Breast epithelium (tissue), 4 donors: ENCODE results near the gene WWC1. TPM values are rescaled to one million over a fixed set of nuclear protein-coding genes. Genes with fewer than 3 reads are reported as not detected.
"Not testable (repeated sequence)": the region's sequence is repeated elsewhere in the genome, so short reads cannot be mapped to it uniquely, and the experiment has no call there.

ENCODE experiments used
- DNase-seq, 2 donors: peaks; one replicate each; pipeline ENCODE4 v3.0.0-alpha.2; 2019; ENCODE audit warnings: low spot score in 2 of 2
- H3K27ac ChIP-seq, 2 donors: fragments of 200-600 bp; sonication (generic) in 1 of 2; one replicate each; pipeline ENCODE4 v1.5.1; 2016 to 2019; ENCODE audit warnings: mild to moderate bottlenecking in 1 of 2
- H3K27me3 ChIP-seq, 2 donors: fragments of 200-600 bp; sonication (generic) in 1 of 2; one replicate each; pipeline versions ENCODE4 v1.5.1 to v1.6.0; 2017 to 2019; ENCODE audit warnings: control low read depth in 1 of 2, mild to moderate bottlenecking in 1 of 2
- H3K36me3 ChIP-seq: fragments of 200-600 bp; one replicate; pipeline ENCODE4 v1.5.1; 2019
- H3K4me1 ChIP-seq, 2 donors: fragments of 200-600 bp; sonication (generic); one replicate each; pipeline ENCODE4 v1.5.1; 2016 to 2019; ENCODE audit warnings: control low read depth in 1 of 2
- H3K4me3 ChIP-seq, 3 donors: fragments of 200-600 bp; sonication (generic); 1 replicate in 2 of 3; 2 replicates in 1 of 3; pipeline ENCODE4 v1.5.1; 2016 to 2019; ENCODE audit warnings: mild to moderate bottlenecking in 3 of 3, moderate library complexity in 2 of 3
- H3K9me3 ChIP-seq, 2 donors: fragments of 200-600 bp; sonication (generic) in 1 of 2; one replicate each; pipeline ENCODE4 v1.5.1; 2016 to 2019; ENCODE audit warnings: control low read depth in 1 of 2
- POLR2A ChIP-seq: fragments of 450-650 bp; IDR thresholded peaks from one replicate; pipeline ENCODE4 v1.6.1; 2016; ENCODE audit warnings: antibody characterized with exemption, mild to moderate bottlenecking, moderate library complexity
- POLR2AphosphoS5 ChIP-seq, 3 donors: sonication (generic); formaldehyde crosslinking; IDR thresholded peaks; one replicate each; pipeline ENCODE4 v1.6.1; 2017; ENCODE audit warnings: antibody characterized with exemption in 3 of 3
- intact Hi-C: fragments of 100-400 bp; cut with DNase I; formaldehyde crosslinking; loops from one replicate; pipeline ENCODE4 v1.15.1; 2023; ENCODE audit warnings: low total_unique reads
- total RNA-seq, 3 donors: library from RNA; depleted of rRNA; stranded (reverse); fragments of >200 nt; gene quantifications; one replicate each; pipeline ENCODE4 v1.1.0, GENCODE V29; 2016
- TF ChIP-seq, protein P1 (sequence below), 3 donors: fragments of 450-650 bp; IDR thresholded peaks; one replicate each; pipeline ENCODE4 v1.5.1; 2016 to 2017; ENCODE audit warnings: antibody characterized with exemption in 3 of 3, mild to moderate bottlenecking in 3 of 3, moderate library complexity in 3 of 3

WWC1 gene
- total RNA-seq, 3 donors from 2014 or later, result 0.96 to 59.9 (median 59.6) TPM

DNA sequence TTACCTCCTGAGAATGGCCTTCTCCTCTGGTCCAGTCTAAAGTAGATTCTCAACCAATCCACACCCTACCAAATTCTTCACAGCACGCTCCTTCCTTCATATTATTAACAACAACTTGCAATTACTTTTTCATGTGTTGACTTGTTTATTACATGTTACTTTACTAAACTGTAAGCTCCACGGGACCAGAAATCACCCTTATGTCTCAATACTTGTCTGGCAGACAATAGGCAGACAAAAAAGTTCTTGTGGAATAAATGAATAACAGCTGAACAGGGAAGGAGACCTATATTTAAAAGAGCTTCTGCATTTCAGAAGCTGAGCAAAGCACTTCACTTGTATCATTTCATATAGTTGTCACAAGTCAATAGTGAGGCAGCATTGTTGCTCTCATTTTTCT lies 5.7 kb upstream of the WWC1 start:
- DNase-seq, result no peak
- Histone ChIP-seq H3K27ac (no peak overlapping the region), H3K36me3 (no peaks in the 10 kb centered on the region), H3K4me1 (no peaks in the 10 kb centered on the region), H3K27me3 (no peaks in the 10 kb centered on the region), H3K4me3 (no peak overlapping the region), H3K9me3 (peaks cover 4 to 9% of the 10 kb centered on the region in 2 donors)
- TF ChIP-seq, protein P1, sequence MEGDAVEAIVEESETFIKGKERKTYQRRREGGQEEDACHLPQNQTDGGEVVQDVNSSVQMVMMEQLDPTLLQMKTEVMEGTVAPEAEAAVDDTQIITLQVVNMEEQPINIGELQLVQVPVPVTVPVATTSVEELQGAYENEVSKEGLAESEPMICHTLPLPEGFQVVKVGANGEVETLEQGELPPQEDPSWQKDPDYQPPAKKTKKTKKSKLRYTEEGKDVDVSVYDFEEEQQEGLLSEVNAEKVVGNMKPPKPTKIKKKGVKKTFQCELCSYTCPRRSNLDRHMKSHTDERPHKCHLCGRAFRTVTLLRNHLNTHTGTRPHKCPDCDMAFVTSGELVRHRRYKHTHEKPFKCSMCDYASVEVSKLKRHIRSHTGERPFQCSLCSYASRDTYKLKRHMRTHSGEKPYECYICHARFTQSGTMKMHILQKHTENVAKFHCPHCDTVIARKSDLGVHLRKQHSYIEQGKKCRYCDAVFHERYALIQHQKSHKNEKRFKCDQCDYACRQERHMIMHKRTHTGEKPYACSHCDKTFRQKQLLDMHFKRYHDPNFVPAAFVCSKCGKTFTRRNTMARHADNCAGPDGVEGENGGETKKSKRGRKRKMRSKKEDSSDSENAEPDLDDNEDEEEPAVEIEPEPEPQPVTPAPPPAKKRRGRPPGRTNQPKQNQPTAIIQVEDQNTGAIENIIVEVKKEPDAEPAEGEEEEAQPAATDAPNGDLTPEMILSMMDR (IDR thresholded peaks at IDR 0.05), result no peak
- TF ChIP-seq POLR2A, result no peak
- TF ChIP-seq POLR2AphosphoS5 (IDR thresholded peaks at IDR 0.05), result no peak
- intact Hi-C loops, result no loop called here

DNA sequence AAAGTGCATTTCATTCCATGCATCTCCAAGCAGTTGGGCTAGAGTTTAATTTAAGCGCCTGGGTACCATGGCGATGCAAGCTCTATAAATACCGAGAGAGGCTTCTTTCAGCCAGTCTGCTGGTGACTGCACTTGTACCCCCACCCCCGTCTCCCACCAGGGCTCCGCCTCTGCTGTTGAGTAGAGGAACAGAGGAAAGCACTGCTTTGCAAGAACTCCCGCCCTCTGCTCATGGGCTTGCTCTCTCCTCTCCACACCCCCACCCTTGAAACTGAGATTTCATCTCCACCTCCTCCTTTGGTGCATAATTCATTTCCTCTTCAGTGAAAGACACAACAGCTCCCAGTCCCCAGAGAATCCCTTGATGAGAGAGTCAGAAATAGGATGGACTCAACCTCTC lies 5.1 kb upstream of the WWC1 start:
- Histone ChIP-seq H3K27me3 (no peaks in the 10 kb centered on the region), H3K4me1 (no peaks in the 10 kb centered on the region), H3K36me3 (no peaks in the 10 kb centered on the region), H3K27ac (no peak overlapping the region), H3K9me3 (peaks cover 4 to 9% of the 10 kb centered on the region in 2 donors), H3K4me3 (no peak overlapping the region)
- TF ChIP-seq, protein P1 (IDR thresholded peaks at IDR 0.05), result no peak
- TF ChIP-seq POLR2AphosphoS5 (IDR thresholded peaks at IDR 0.05) (no peak), POLR2A (no peak)
- intact Hi-C loops, result no loop called here
- DNase-seq, result no peak

DNA sequence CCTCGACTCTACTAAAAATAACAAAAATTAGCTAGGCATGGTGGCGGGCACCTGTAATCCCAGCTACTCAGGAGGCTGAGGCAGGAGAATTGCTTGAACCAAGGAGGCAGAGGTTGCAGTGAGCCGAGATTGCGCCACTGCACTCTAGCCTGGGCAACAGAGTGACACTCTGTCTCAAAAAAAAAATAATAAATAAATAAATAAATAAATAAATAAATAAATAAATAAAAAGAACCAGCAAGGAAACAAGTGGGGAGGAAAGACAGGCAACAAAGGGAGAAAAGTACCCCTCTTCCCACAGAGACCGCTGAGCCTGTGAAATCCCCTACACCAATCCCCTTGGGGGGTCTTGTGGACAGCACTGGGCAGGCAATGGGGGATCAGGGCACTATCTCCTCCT lies 4.6 kb upstream of the WWC1 start:
- H3K27ac ChIP-seq, intact Hi-C loops, H3K27me3 ChIP-seq, H3K4me3 ChIP-seq, H3K36me3 ChIP-seq, DNase-seq, H3K4me1 ChIP-seq, H3K9me3 ChIP-seq: not testable (repeated sequence)

DNA sequence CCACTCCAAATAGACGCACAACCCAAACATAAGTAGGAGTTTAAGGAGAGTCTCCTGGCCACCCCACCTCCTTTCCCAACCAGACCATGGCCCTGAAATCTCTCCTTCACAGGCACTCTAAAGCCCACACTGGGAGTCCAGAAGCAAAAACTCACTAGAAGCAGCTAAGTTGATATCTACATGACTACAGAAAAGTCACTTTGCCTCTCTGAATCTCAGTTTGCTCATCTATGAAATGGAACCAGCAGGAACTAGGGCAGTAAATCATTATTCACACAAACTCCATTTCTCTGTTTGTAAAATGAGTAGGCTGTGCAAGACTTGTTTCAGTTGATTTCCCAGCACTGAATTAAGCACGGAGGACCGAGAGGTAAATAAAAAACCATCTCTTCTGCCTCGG lies 4.1 kb upstream of the WWC1 start:
- no peak for TF ChIP-seq POLR2AphosphoS5 (IDR thresholded peaks at IDR 0.05)
- TF ChIP-seq, protein P1 (IDR thresholded peaks at IDR 0.05), result no peak
- no peak for TF ChIP-seq POLR2A
- intact Hi-C loops, result no loop called here
- Histone ChIP-seq H3K9me3 (peaks cover 4 to 9% of the 10 kb centered on the region in 2 donors), H3K36me3 (no peaks in the 10 kb centered on the region), H3K27ac (peak overlapping the region in 1 of 2 donors; percentile 90), H3K27me3 (no peaks in the 10 kb centered on the region), H3K4me1 (no peaks in the 10 kb centered on the region), H3K4me3 (no peak overlapping the region)
- DNase-seq, result no peak

DNA sequence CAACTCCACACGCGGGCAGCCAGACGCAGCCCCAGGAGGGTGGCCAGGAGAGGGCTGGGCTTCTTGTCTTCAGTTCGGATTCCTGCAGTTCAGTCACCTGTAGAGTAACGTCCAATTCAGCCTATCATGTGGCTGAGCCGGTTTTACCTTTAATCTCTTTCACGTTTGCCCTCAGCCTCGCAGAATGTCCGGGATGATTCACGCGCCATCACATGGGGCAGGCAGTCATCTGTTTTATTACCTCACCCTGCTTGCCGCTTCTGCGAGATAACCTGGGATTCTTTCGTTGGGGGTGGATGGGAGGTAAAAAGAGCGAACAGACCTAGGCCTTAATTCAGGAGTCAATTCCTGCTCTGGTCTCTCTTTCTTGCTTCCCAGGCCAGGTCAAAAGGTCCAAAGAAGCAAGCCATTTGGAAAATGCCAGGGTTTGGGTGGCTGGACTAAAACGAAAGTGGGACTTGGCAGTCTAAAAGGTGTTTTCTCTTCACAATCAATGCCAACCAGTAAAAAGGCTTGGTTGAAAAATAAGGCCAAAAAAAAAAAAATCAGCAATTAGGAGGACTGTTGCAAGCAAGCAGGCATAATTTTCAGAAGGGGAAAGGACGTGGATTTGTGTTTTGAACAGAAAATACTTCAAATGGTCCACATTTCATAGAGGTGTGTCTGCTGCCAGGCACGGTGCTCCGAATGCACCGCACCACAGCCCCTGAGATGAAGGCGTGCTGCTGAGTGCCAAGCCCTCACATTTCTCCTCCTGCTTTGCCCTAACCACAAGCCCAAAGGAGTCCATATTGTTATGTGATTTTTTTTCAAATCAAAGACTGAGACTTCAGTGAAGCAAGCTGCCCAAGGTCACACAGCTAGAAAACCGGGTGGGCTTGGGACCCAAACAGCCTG lies 2.8 kb upstream of the WWC1 start:
- peak overlapping the region; percentile 73 to 90 for H3K27ac ChIP-seq
- H3K9me3 ChIP-seq, result peaks cover 4 to 9% of the 10 kb centered on the region in 2 donors
- no peaks in the 10 kb centered on the region for H3K27me3 ChIP-seq
- no peak for TF ChIP-seq POLR2A
- TF ChIP-seq POLR2AphosphoS5 (IDR thresholded peaks at IDR 0.05), result peak in 1 of 3 donors; percentile 77
- intact Hi-C loops, result no loop called here
- no peaks in the 10 kb centered on the region for H3K36me3 ChIP-seq
- H3K4me1 ChIP-seq, result no peaks in the 10 kb centered on the region
- peak overlapping the region in 2 of 3 donors; percentile 40 to 50 for H3K4me3 ChIP-seq
- peak; percentile 61 to 76 for DNase-seq

DNA sequence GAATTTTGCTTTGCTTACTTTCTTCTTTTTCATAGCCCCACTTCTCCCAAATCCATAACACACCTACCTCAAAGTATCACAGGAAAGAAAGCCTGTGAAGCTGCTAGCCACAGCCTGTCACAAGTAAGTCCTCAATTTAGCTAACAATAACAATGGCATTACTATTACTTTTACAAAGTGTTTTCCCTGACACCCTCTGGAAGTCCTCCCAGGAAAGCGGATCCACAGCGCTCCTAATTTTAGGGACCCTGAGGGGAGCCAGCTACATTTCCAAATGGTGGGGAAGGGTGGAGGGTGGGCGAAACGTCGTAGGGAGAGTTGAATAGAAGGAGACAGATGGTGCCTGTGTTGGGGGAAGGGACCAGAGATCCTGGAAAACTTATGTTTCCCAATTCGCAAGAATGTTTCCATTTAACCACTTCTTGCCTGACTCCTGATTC lies 523 bp upstream of the WWC1 start:
- Histone ChIP-seq H3K27me3 (no peaks in the 10 kb centered on the region), H3K9me3 (no peaks in the 10 kb centered on the region), H3K36me3 (no peaks in the 10 kb centered on the region), H3K4me3 (peak overlapping the region in 2 of 3 donors; percentile 75 to 81), H3K27ac (peak overlapping the region; percentile 86 to 90), H3K4me1 (peaks cover 0 to 6% of the 10 kb centered on the region in 2 donors)
- TF ChIP-seq, protein P1 (IDR thresholded peaks at IDR 0.05), result no peak
- intact Hi-C loops, result loop anchor here (10.0 kb wide), 1 partner anchor 64 kb away; no protein-coding TSS in a partner anchor
- no peak for DNase-seq
